Nephron progenitor cell (in vitro differentiated cells): Measurements from ENCODE around the gene ENG.

Source experiments
- DNase-seq: peaks from one replicate; pipeline ENCODE4 v3.0.0; 2021
- H3K27ac Mint-ChIP-seq: 2 replicates; pipeline ENCODE4 v1.8.0; 2021; ENCODE audit warnings: mild to moderate bottlenecking, moderate library complexity, mixed read lengths
- H3K27me3 Mint-ChIP-seq: 2 replicates; pipeline ENCODE4 v1.8.0; 2021; ENCODE audit warnings: mild to moderate bottlenecking, low read depth, mixed read lengths; ENCODE audit not compliant: poor library complexity
- H3K36me3 Mint-ChIP-seq: 2 replicates; pipeline ENCODE4 v1.8.0; 2021; ENCODE audit warnings: low read depth, mixed read lengths
- H3K4me1 Mint-ChIP-seq: 2 replicates; pipeline ENCODE4 v1.8.0; 2021; ENCODE audit warnings: mixed read lengths
- H3K4me3 Mint-ChIP-seq: 2 replicates; pipeline ENCODE4 v1.8.0; 2021; ENCODE audit warnings: mild to moderate bottlenecking, moderate library complexity, mixed read lengths
- H3K9me3 Mint-ChIP-seq: 2 replicates; pipeline ENCODE4 v1.8.0; 2021; ENCODE audit warnings: mild to moderate bottlenecking, moderate library complexity, mixed read lengths
- CTCF ChIP-seq: fragments of 200-600 bp; sonication (generic); IDR thresholded peaks from 2 replicates; pipeline ENCODE4 v1.5.0; 2021; ENCODE audit warnings: antibody characterized with exemption

The ENG gene

GRCh38 chr9:127868278-127868902 lies 13.9 kb upstream of the ENG start:
- H3K36me3 Mint-ChIP-seq, result peaks cover 5% of the 10 kb centered on the region
- H3K9me3 Mint-ChIP-seq, result no peaks in the 10 kb centered on the region
- no peak for TF ChIP-seq CTCF
- no peak overlapping the region for H3K4me3 Mint-ChIP-seq
- H3K4me1 Mint-ChIP-seq, result peaks cover 63% of the 10 kb centered on the region
- DNase-seq, result no peak
- peaks cover 4% of the 10 kb centered on the region for H3K27me3 Mint-ChIP-seq
- H3K27ac Mint-ChIP-seq, result no peak overlapping the region

GRCh38 chr9:127867356-127868277 lies 13.2 kb upstream of the ENG start:
- Mint-ChIP-seq H3K36me3 (peaks cover 5% of the 10 kb centered on the region), H3K9me3 (no peaks in the 10 kb centered on the region), H3K4me3 (no peak overlapping the region), H3K27ac (peak overlapping the region; percentile 64), H3K27me3 (peaks cover 4% of the 10 kb centered on the region), H3K4me1 (peaks cover 65% of the 10 kb centered on the region)
- DNase-seq, result no peak
- no peak for TF ChIP-seq CTCF

GRCh38 chr9:127866535-127866934 lies 12.1 kb upstream of the ENG start:
- Mint-ChIP-seq H3K4me1 (peaks cover 58% of the 10 kb centered on the region), H3K9me3 (no peaks in the 10 kb centered on the region), H3K27me3 (peaks cover 4% of the 10 kb centered on the region), H3K4me3 (no peak overlapping the region), H3K36me3 (peaks cover 3% of the 10 kb centered on the region), H3K27ac (peak overlapping the region; percentile 20)
- DNase-seq, result no peak
- TF ChIP-seq CTCF, result no peak

GRCh38 chr9:127865645-127866464 lies 11.4 kb upstream of the ENG start:
- no peaks in the 10 kb centered on the region for H3K9me3 Mint-ChIP-seq
- H3K27me3 Mint-ChIP-seq, result peaks cover 6% of the 10 kb centered on the region
- no peaks in the 10 kb centered on the region for H3K36me3 Mint-ChIP-seq
- no peak for TF ChIP-seq CTCF
- H3K4me3 Mint-ChIP-seq, result no peak overlapping the region
- H3K4me1 Mint-ChIP-seq, result peaks cover 62% of the 10 kb centered on the region
- peak overlapping the region; percentile 65 for H3K27ac Mint-ChIP-seq
- DNase-seq, result no peak

- H3K27ac Mint-ChIP-seq, result no peak overlapping the region
- no peak for TF ChIP-seq CTCF
- H3K4me3 Mint-ChIP-seq, result no peak overlapping the region
- H3K27me3 Mint-ChIP-seq, result peaks cover 9% of the 10 kb centered on the region
- no peaks in the 10 kb centered on the region for H3K9me3 Mint-ChIP-seq
- peaks cover 68% of the 10 kb centered on the region for H3K4me1 Mint-ChIP-seq
- H3K36me3 Mint-ChIP-seq, result no peaks in the 10 kb centered on the region
- DNase-seq, result no peak
Observed at GRCh38 chr9:127863191-127863621, 8.7 kb upstream of the ENG start.
